Glutamatergic neuron (in vitro differentiated cells): Measurements from ENCODE around the gene JAM2. TPM values are rescaled to one million over a fixed set of nuclear protein-coding genes. Genes with fewer than 3 reads are reported as not detected.

Experiments
- DNase-seq: peaks from one replicate; pipeline ENCODE4 v3.0.0; 2022
- H3K27ac Mint-ChIP-seq: one replicate; pipeline ENCODE4 v1.8.0; 2020; ENCODE audit warnings: mild to moderate bottlenecking, mixed read lengths, inconsistent platforms; ENCODE audit not compliant: unreplicated experiment
- H3K27me3 Mint-ChIP-seq: one replicate; pipeline ENCODE4 v1.8.0; 2020; ENCODE audit warnings: mild to moderate bottlenecking, moderate library complexity, mixed read lengths, inconsistent platforms; ENCODE audit not compliant: unreplicated experiment
- H3K36me3 Mint-ChIP-seq: one replicate; pipeline ENCODE4 v1.8.0; 2020; ENCODE audit warnings: mild to moderate bottlenecking, mixed read lengths, inconsistent platforms; ENCODE audit not compliant: unreplicated experiment
- H3K4me1 Mint-ChIP-seq: one replicate; pipeline ENCODE4 v1.8.0; 2020; ENCODE audit warnings: mild to moderate bottlenecking, low read depth, mixed read lengths, inconsistent platforms; ENCODE audit not compliant: unreplicated experiment
- H3K4me3 Mint-ChIP-seq: one replicate; pipeline ENCODE4 v1.8.0; 2020; ENCODE audit warnings: mild to moderate bottlenecking, mixed read lengths, inconsistent platforms; ENCODE audit not compliant: unreplicated experiment
- H3K9me3 Mint-ChIP-seq: one replicate; pipeline ENCODE4 v1.8.0; 2020; ENCODE audit warnings: mild to moderate bottlenecking, moderate library complexity, mixed read lengths, inconsistent platforms; ENCODE audit not compliant: unreplicated experiment
- CTCF ChIP-seq: fragments of 200-600 bp; sonication (generic); IDR thresholded peaks from one replicate; pipeline ENCODE4 v1.5.0; 2021; ENCODE audit not compliant: partially characterized antibody, unreplicated experiment
- total RNA-seq: library from RNA; stranded (reverse); fragmentation: NEBNext Ultra II Directional; extraction: Animal tissue kit (Norgen Biotek cat#: 25700); gene quantifications from one replicate; pipeline ENCODE4 v1.2.1, GENCODE V29; 2021; ENCODE audit not compliant: unreplicated experiment

Gene JAM2
- total RNA-seq, 1 donor from 2014 or later = 4.6 TPM

- Mint-ChIP-seq H3K9me3 (peaks cover 12% of the 10 kb centered on the region), H3K4me3 (peak overlapping the region; percentile 99), H3K27ac (no peak overlapping the region), H3K27me3 (peaks cover 13% of the 10 kb centered on the region), H3K36me3 (no peaks in the 10 kb centered on the region), H3K4me1 (peaks cover 27% of the 10 kb centered on the region)
- no peak for DNase-seq
- TF ChIP-seq CTCF = no peak
Observed at GRCh38 chr21:25737421-25737820, 98.4 kb downstream of the JAM2 start.

- Mint-ChIP-seq H3K4me1 (peaks cover 13% of the 10 kb centered on the region), H3K36me3 (no peaks in the 10 kb centered on the region), H3K27me3 (no peaks in the 10 kb centered on the region), H3K9me3 (no peaks in the 10 kb centered on the region), H3K4me3 (no peak overlapping the region), H3K27ac (no peak overlapping the region)
- DNase-seq = no peak
- no peak for TF ChIP-seq CTCF
Observed at GRCh38 chr21:25742900-25743299, 103.8 kb downstream of the JAM2 start.

- H3K27me3 Mint-ChIP-seq = no peaks in the 10 kb centered on the region
- no peak overlapping the region for H3K27ac Mint-ChIP-seq
- no peak overlapping the region for H3K4me3 Mint-ChIP-seq
- H3K36me3 Mint-ChIP-seq = no peaks in the 10 kb centered on the region
- peaks cover 3% of the 10 kb centered on the region for H3K4me1 Mint-ChIP-seq
- no peak for DNase-seq
- H3K9me3 Mint-ChIP-seq = no peaks in the 10 kb centered on the region
- no peak for TF ChIP-seq CTCF
Observed at GRCh38 chr21:25744854-25745253, 105.8 kb downstream of the JAM2 start.

- no peak for TF ChIP-seq CTCF
- Mint-ChIP-seq H3K4me3 (no peak overlapping the region), H3K9me3 (no peaks in the 10 kb centered on the region), H3K27ac (no peak overlapping the region), H3K27me3 (no peaks in the 10 kb centered on the region), H3K36me3 (no peaks in the 10 kb centered on the region), H3K4me1 (peaks cover 2% of the 10 kb centered on the region)
- DNase-seq = no peak
Observed at GRCh38 chr21:25750085-25750484, 111.0 kb downstream of the JAM2 start.

- no peak overlapping the region for H3K27ac Mint-ChIP-seq
- no peaks in the 10 kb centered on the region for H3K36me3 Mint-ChIP-seq
- H3K4me1 Mint-ChIP-seq = peaks cover 2% of the 10 kb centered on the region
- peaks cover 2% of the 10 kb centered on the region for H3K9me3 Mint-ChIP-seq
- no peak overlapping the region for H3K4me3 Mint-ChIP-seq
- DNase-seq = no peak
- H3K27me3 Mint-ChIP-seq = no peaks in the 10 kb centered on the region
- TF ChIP-seq CTCF = no peak
Observed at GRCh38 chr21:25752416-25752815, 113.4 kb downstream of the JAM2 start.
